Omental fat pad (tissue), 4 donors: ENCODE measurements around the gene C2orf74. TPM values are rescaled to one million over a fixed set of nuclear protein-coding genes. Genes with fewer than 3 reads are reported as not detected.

Experiments used
- ATAC-seq: fragments of 150-250 bp; one replicate; pipeline ENCODE4 v1.9.1; 2016; ENCODE audit warnings: mild to moderate bottlenecking, moderate library complexity; ENCODE audit not compliant: low FRiP score
- DNase-seq: peaks from one replicate; pipeline ENCODE4 v3.0.0-alpha.2; 2019; ENCODE audit warnings: low spot score
- CTCF ChIP-seq, 3 donors: fragments of 450-650 bp; IDR thresholded peaks; one replicate each; pipeline ENCODE4 v1.5.1; 2016 to 2017; ENCODE audit warnings: antibody characterized with exemption in 3 of 3, mild to moderate bottlenecking in 3 of 3, moderate library complexity in 2 of 3
- total RNA-seq, 4 donors: library from RNA; depleted of rRNA; stranded (reverse); fragments of >200 nt; gene quantifications; one replicate each; pipeline ENCODE4 v1.1.0, GENCODE V29; 2016

Gene C2orf74
- total RNA-seq, 4 donors from 2014 or later: 16.1 to 29.9 (median 19.4) TPM

DNA sequence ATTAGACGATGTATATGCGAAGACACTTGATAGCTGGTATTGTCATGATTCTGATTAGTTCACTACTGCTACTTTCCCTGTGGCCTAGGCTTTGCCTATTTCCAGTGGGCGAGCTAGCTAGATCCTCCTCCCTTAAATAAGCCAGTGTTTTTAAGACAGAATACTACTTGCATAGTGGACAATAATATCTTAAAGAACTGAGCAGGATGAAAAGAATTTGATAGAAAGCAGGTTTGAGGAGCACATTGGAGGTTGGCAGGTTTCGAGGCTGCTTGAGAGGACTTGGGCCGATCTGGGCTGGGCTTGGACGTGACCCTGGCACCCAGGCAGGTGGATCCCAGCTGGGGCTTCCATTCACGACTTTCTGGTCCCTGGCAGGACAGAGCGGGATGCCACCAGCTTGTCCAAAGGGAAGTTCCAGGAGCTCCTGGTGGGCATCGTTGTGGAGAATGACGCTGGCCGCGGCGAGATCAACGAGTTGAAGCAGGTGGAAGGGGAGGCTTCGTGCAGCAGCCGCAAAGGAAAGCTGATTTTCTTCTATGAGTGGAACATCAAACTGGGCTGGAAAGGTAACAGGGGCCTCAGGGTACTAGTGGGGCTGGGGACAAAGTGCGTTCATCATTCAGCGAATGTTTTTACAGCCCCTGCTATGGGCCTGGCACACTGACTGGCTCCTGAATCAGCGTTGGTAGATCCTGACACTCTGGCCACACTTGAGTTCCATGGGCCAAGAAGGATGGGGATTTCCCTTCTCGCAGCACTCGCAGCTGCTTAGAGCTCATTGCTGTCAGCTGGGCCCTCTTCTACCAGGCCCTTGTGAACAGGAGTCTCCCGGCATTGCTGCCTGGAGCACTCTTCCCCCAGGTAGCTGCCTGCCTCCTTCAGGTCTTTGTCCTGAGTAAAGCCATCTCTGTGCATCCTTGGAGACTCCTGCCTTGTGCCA is 16.9 kb downstream of the C2orf74 start:
- no peak for DNase-seq
- no peak for ATAC-seq
- TF ChIP-seq CTCF (IDR thresholded peaks at IDR 0.05): no peak

- DNase-seq: no peak
- TF ChIP-seq CTCF (IDR thresholded peaks at IDR 0.05): no peak
- ATAC-seq: no peak
Measured at GRCh38 chr2:61179701-61180639, 18.0 kb downstream of the C2orf74 start.

DNA sequence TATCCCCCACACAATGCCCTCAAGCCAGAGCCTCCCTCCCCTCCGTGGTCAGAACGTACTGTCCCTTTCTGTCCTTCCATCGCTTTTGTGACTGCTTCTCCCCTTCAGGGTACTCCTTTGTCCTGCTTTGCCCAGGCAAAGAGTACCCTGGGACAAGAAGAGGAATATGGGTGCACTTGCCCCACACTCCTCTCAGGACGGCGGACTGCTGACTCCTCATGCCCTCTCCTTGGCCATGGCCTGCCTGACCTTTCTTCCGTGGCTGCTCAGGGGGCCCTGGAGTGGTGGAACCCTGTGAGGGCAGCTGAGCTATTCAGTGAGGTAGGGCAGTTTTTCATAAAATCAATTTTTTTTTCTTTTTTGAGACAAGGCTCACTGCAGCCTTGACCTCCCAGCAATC is 18.7 kb downstream of the C2orf74 start:
- TF ChIP-seq CTCF (IDR thresholded peaks at IDR 0.05): no peak
- DNase-seq: no peak
- no peak for ATAC-seq

GRCh38 chr2:61181382-61182058 is 19.5 kb downstream of the C2orf74 start:
- no peak for TF ChIP-seq CTCF (IDR thresholded peaks at IDR 0.05)
- ATAC-seq (no peak), DNase-seq (no peak)

GRCh38 chr2:61182059-61182383 is 20.0 kb downstream of the C2orf74 start:
- ATAC-seq (no peak), DNase-seq (no peak)
- no peak for TF ChIP-seq CTCF (IDR thresholded peaks at IDR 0.05)

GRCh38 chr2:61183795-61184194 is 21.8 kb downstream of the C2orf74 start:
- ATAC-seq (no peak), DNase-seq (no peak)
- TF ChIP-seq CTCF (IDR thresholded peaks at IDR 0.05): no peak
